ENCODE results near the gene PLEKHN1.

Gene PLEKHN1

GRCh38 chr1:925561-926421 is 40.5 kb upstream of the PLEKHN1 start:
- TF ChIP-seq CTCF (IDR thresholded peaks at IDR 0.05) = no peak
- no peak overlapping the region for H3K9ac ChIP-seq
- no peaks in the 10 kb centered on the region for H3K4me1 ChIP-seq
- H3K4me3 ChIP-seq (ENCODE audit: low read depth, low read length) = no peak overlapping the region
- peak overlapping the region; percentile 53 for H3K4me2 ChIP-seq (ENCODE audit: low read length)
- no peaks in the 10 kb centered on the region for H3K9me3 ChIP-seq (ENCODE audit: control insufficient read depth, low read length)
- H3K36me3 ChIP-seq (ENCODE audit: control insufficient read depth, insufficient read depth, low read length) = no peaks in the 10 kb centered on the region
- H3K27ac ChIP-seq = no peak overlapping the region
- no peaks in the 10 kb centered on the region for H3K27me3 ChIP-seq (ENCODE audit: control insufficient read depth, insufficient read depth, low read length)
- H3K79me2 ChIP-seq = no peaks in the 10 kb centered on the region
- no peak overlapping the region for H2AFZ ChIP-seq

GRCh38 chr1:927234-927633 is 39.0 kb upstream of the PLEKHN1 start:
- Histone ChIP-seq H3K4me1 (no peaks in the 10 kb centered on the region), H3K9me3 (ENCODE audit: control insufficient read depth, low read length) (no peaks in the 10 kb centered on the region), H2AFZ (no peak overlapping the region), H3K27ac (no peak overlapping the region), H3K36me3 (ENCODE audit: control insufficient read depth, insufficient read depth, low read length) (no peaks in the 10 kb centered on the region), H3K4me2 (ENCODE audit: low read length) (no peak overlapping the region), H3K4me3 (ENCODE audit: low read depth, low read length) (no peak overlapping the region), H3K27me3 (ENCODE audit: control insufficient read depth, insufficient read depth, low read length) (no peaks in the 10 kb centered on the region), H3K79me2 (no peaks in the 10 kb centered on the region), H3K9ac (no peak overlapping the region)
- no peak for TF ChIP-seq CTCF (IDR thresholded peaks at IDR 0.05)

- TF ChIP-seq CTCF (IDR thresholded peaks at IDR 0.05) = no peak
- Histone ChIP-seq H3K27ac (no peak overlapping the region), H3K36me3 (ENCODE audit: control insufficient read depth, insufficient read depth, low read length) (no peaks in the 10 kb centered on the region), H3K4me3 (ENCODE audit: low read depth, low read length) (no peak overlapping the region), H3K4me1 (no peaks in the 10 kb centered on the region), H3K9me3 (ENCODE audit: control insufficient read depth, low read length) (no peaks in the 10 kb centered on the region), H3K9ac (no peak overlapping the region), H3K27me3 (ENCODE audit: control insufficient read depth, insufficient read depth, low read length) (no peaks in the 10 kb centered on the region), H2AFZ (no peak overlapping the region), H3K79me2 (no peaks in the 10 kb centered on the region), H3K4me2 (ENCODE audit: low read length) (no peak overlapping the region)
Measured at GRCh38 chr1:927748-928147, 38.5 kb upstream of the PLEKHN1 start.

GRCh38 chr1:928825-929661 is 37.2 kb upstream of the PLEKHN1 start:
- no peak overlapping the region for H2AFZ ChIP-seq
- no peak overlapping the region for H3K9ac ChIP-seq
- no peak overlapping the region for H3K4me2 ChIP-seq (ENCODE audit: low read length)
- H3K79me2 ChIP-seq = no peaks in the 10 kb centered on the region
- no peaks in the 10 kb centered on the region for H3K36me3 ChIP-seq (ENCODE audit: control insufficient read depth, insufficient read depth, low read length)
- no peak for TF ChIP-seq CTCF (IDR thresholded peaks at IDR 0.05)
- H3K4me1 ChIP-seq = no peaks in the 10 kb centered on the region
- H3K9me3 ChIP-seq (ENCODE audit: control insufficient read depth, low read length) = no peaks in the 10 kb centered on the region
- no peaks in the 10 kb centered on the region for H3K27me3 ChIP-seq (ENCODE audit: control insufficient read depth, insufficient read depth, low read length)
- H3K27ac ChIP-seq = no peak overlapping the region
- H3K4me3 ChIP-seq (ENCODE audit: low read depth, low read length) = no peak overlapping the region

All from parathyroid adenoma (tissue), 2 donors.